ENCODE measurements around the gene TMEM45A. TPM values are rescaled to one million over a fixed set of nuclear protein-coding genes. Genes with fewer than 3 reads are reported as not detected.

The TMEM45A gene
- total RNA-seq, 1 experiment from 2014 or later, result 10.1 TPM

GRCh38 chr3:100586832-100587231 lies 94.4 kb downstream of the TMEM45A start:
- H3K9me3 Mint-ChIP-seq, result peaks cover 22 to 27% of the 10 kb centered on the region in 2 experiments
- Histone ChIP-seq H2BK15ac (ENCODE audit: low read depth, low read length) (no peak overlapping the region), H4K5ac (ENCODE audit: insufficient read length, low read depth, low read length) (no peak overlapping the region), H2BK20ac (ENCODE audit: low read depth, low read length, poor library complexity, severe bottlenecking) (no peak overlapping the region), H3K27me3 (ENCODE audit: insufficient read depth, low read length) (no peaks in the 10 kb centered on the region), H3K9me3 (ENCODE audit: control insufficient read depth, low read depth, low read length) (no peaks in the 10 kb centered on the region), H2BK120ac (ENCODE audit: low read depth, low read length, poor library complexity, severe bottlenecking) (no peak overlapping the region), H2BK5ac (ENCODE audit: insufficient read length, low read length) (no peak overlapping the region), H2AK5ac (ENCODE audit: insufficient read length, low read length) (no peak overlapping the region), H3K4me1 (ENCODE audit: insufficient read depth, low read length) (no peaks in the 10 kb centered on the region), H3K4me2 (ENCODE audit: insufficient read depth, insufficient read length, low read length) (no peak overlapping the region), H3K56ac (ENCODE audit: insufficient read length, low read depth, low read length) (no peak overlapping the region), H3K79me2 (ENCODE audit: insufficient read depth, low read length) (no peaks in the 10 kb centered on the region), H2AFZ (ENCODE audit: low read length) (no peak overlapping the region), H3K23me2 (ENCODE audit: insufficient read length, low read depth, low read length, poor library complexity, severe bottlenecking) (no peaks in the 10 kb centered on the region), H3K9ac (ENCODE audit: extremely low read depth, insufficient read length, low read length) (no peak overlapping the region), H3K4ac (ENCODE audit: low read depth, low read length) (no peak overlapping the region), H4K20me1 (ENCODE audit: control insufficient read depth, insufficient read depth, insufficient read length) (no peaks in the 10 kb centered on the region), H4K91ac (ENCODE audit: insufficient read length, low read depth, low read length) (no peak overlapping the region), H3T11ph (ENCODE audit: low read length) (no peak overlapping the region), H3K79me1 (ENCODE audit: insufficient read depth, low read depth, low read length, poor library complexity, severe bottlenecking) (no peaks in the 10 kb centered on the region), H3K18ac (ENCODE audit: insufficient read length, low read depth, low read length) (no peak overlapping the region), H3K23ac (ENCODE audit: insufficient read length, low read depth, low read length) (no peak overlapping the region), H3K14ac (ENCODE audit: insufficient read depth, low read length) (no peak overlapping the region), H3K27ac (ENCODE audit: insufficient read length, low read depth, low read length) (no peak overlapping the region), H2BK12ac (ENCODE audit: insufficient read length, low read depth, low read length) (no peak overlapping the region), H4K8ac (replicated peaks; ENCODE audit: insufficient read length, low read depth, low read length) (no peak overlapping the region)
- H3K27me3 Mint-ChIP-seq (ENCODE audit: low read depth), result no peaks in the 10 kb centered on the region
- no peak overlapping the region for H3K27ac Mint-ChIP-seq
- no peak for TF ChIP-seq CTCF (conservative IDR thresholded peaks at IDR 0.05)
- H3K36me3 Mint-ChIP-seq (ENCODE audit: insufficient read depth in 1 of 3, low read depth in 3 of 3), result peaks cover 9 to 18% (median 14%) of the 10 kb centered on the region in 3 experiments
- no CpG with 5 or more reads among the region's 3 CpGs for WGBS (ENCODE audit: extremely low coverage, insufficient read length, low lambda C conversion rate)
- peaks cover 3 to 4% of the 10 kb centered on the region in 2 experiments; a peak in 1 of 4 replicates for H3K4me1 Mint-ChIP-seq
- no peak for DNase-seq
- H3K4me3 Mint-ChIP-seq, result no peak overlapping the region
